ENCODE results near the gene CDX2. TPM values are rescaled to one million over a fixed set of nuclear protein-coding genes. Genes with fewer than 3 reads are reported as not detected.
A peak's percentile ranks its signal among the peaks of the same experiment; 100 is the strongest.

Gene CDX2
- total RNA-seq, 1 donor from 2014 or later, result not detected

- Mint-ChIP-seq H3K9me3 (no peaks in the 10 kb centered on the region), H3K4me1 (ENCODE audit: low read depth) (peaks cover 8% of the 10 kb centered on the region), H3K36me3 (ENCODE audit: low read depth) (no peaks in the 10 kb centered on the region), H3K27ac (no peak within 1 kb of the TSS), H3K27me3 (ENCODE audit: low read depth) (peaks cover 80% of the 10 kb centered on the region), H3K4me3 (ENCODE audit: low read depth) (peak within 1 kb of the TSS; percentile 41)
- DNase-seq (ENCODE audit: low spot score), result no peak
- intact Hi-C loops (cut with micrococcal nuclease), result no loop called here
Measured at GRCh38 chr13:27919934-27920676, 49.0 kb downstream of the CDX2 start, which contains the start of gene PDX1. Gene PDX1 (plus strand): TSS chr13:27920000. CDS start chr13:27920139, 139 bp downstream.

GRCh38 chr13:27919659-27919933 is 49.5 kb downstream of the CDX2 start:
- H3K27me3 Mint-ChIP-seq (ENCODE audit: low read depth), result peaks cover 77% of the 10 kb centered on the region
- no peak overlapping the region for H3K4me3 Mint-ChIP-seq (ENCODE audit: low read depth)
- no peak overlapping the region for H3K27ac Mint-ChIP-seq
- H3K4me1 Mint-ChIP-seq (ENCODE audit: low read depth), result peaks cover 8% of the 10 kb centered on the region
- DNase-seq (ENCODE audit: low spot score), result no peak
- intact Hi-C loops (cut with micrococcal nuclease), result no loop called here
- H3K36me3 Mint-ChIP-seq (ENCODE audit: low read depth), result no peaks in the 10 kb centered on the region
- no peaks in the 10 kb centered on the region for H3K9me3 Mint-ChIP-seq

GRCh38 chr13:27918918-27919658 is 50.0 kb downstream of the CDX2 start:
- intact Hi-C loops (cut with micrococcal nuclease), result no loop called here
- Mint-ChIP-seq H3K27ac (no peak overlapping the region), H3K27me3 (ENCODE audit: low read depth) (peaks cover 78% of the 10 kb centered on the region), H3K4me1 (ENCODE audit: low read depth) (peaks cover 8% of the 10 kb centered on the region), H3K9me3 (no peaks in the 10 kb centered on the region), H3K36me3 (ENCODE audit: low read depth) (no peaks in the 10 kb centered on the region), H3K4me3 (ENCODE audit: low read depth) (no peak overlapping the region)
- DNase-seq (ENCODE audit: low spot score), result no peak

GRCh38 chr13:27918041-27918917 is 50.8 kb downstream of the CDX2 start:
- H3K27ac Mint-ChIP-seq, result no peak overlapping the region
- intact Hi-C loops (cut with micrococcal nuclease), result no loop called here
- H3K4me1 Mint-ChIP-seq (ENCODE audit: low read depth), result peaks cover 8% of the 10 kb centered on the region
- H3K4me3 Mint-ChIP-seq (ENCODE audit: low read depth), result no peak overlapping the region
- no peak for DNase-seq (ENCODE audit: low spot score)
- H3K27me3 Mint-ChIP-seq (ENCODE audit: low read depth), result peaks cover 77% of the 10 kb centered on the region
- no peaks in the 10 kb centered on the region for H3K9me3 Mint-ChIP-seq
- H3K36me3 Mint-ChIP-seq (ENCODE audit: low read depth), result no peaks in the 10 kb centered on the region

GRCh38 chr13:27917121-27917947 is 51.8 kb downstream of the CDX2 start:
- Mint-ChIP-seq H3K36me3 (ENCODE audit: low read depth) (no peaks in the 10 kb centered on the region), H3K4me1 (ENCODE audit: low read depth) (peaks cover 8% of the 10 kb centered on the region), H3K27ac (peak overlapping the region; percentile 55), H3K27me3 (ENCODE audit: low read depth) (peaks cover 69% of the 10 kb centered on the region), H3K4me3 (ENCODE audit: low read depth) (no peak overlapping the region), H3K9me3 (no peaks in the 10 kb centered on the region)
- intact Hi-C loops (cut with micrococcal nuclease), result no loop called here
- no peak for DNase-seq (ENCODE audit: low spot score)

GRCh38 chr13:27915301-27916207 is 53.6 kb downstream of the CDX2 start:
- H3K27me3 Mint-ChIP-seq (ENCODE audit: low read depth), result peaks cover 56% of the 10 kb centered on the region
- intact Hi-C loops (cut with micrococcal nuclease), result no loop called here
- no peaks in the 10 kb centered on the region for H3K9me3 Mint-ChIP-seq
- no peak overlapping the region for H3K27ac Mint-ChIP-seq
- H3K4me1 Mint-ChIP-seq (ENCODE audit: low read depth), result peaks cover 4% of the 10 kb centered on the region
- no peak for DNase-seq (ENCODE audit: low spot score)
- no peaks in the 10 kb centered on the region for H3K36me3 Mint-ChIP-seq (ENCODE audit: low read depth)
- H3K4me3 Mint-ChIP-seq (ENCODE audit: low read depth), result no peak overlapping the region

GRCh38 chr13:27913160-27913559 is 56.0 kb downstream of the CDX2 start:
- Mint-ChIP-seq H3K27me3 (ENCODE audit: low read depth) (peaks cover 56% of the 10 kb centered on the region), H3K4me3 (ENCODE audit: low read depth) (no peak overlapping the region), H3K9me3 (no peaks in the 10 kb centered on the region), H3K36me3 (ENCODE audit: low read depth) (no peaks in the 10 kb centered on the region), H3K27ac (no peak overlapping the region), H3K4me1 (ENCODE audit: low read depth) (peaks cover 2% of the 10 kb centered on the region)
- intact Hi-C loops (cut with micrococcal nuclease), result no loop called here
- DNase-seq (ENCODE audit: low spot score), result no peak

- intact Hi-C loops (cut with micrococcal nuclease), result no loop called here
- H3K4me3 Mint-ChIP-seq (ENCODE audit: low read depth), result no peak overlapping the region
- H3K27ac Mint-ChIP-seq, result no peak overlapping the region
- no peak for DNase-seq (ENCODE audit: low spot score)
- H3K9me3 Mint-ChIP-seq, result no peaks in the 10 kb centered on the region
- H3K36me3 Mint-ChIP-seq (ENCODE audit: low read depth), result no peaks in the 10 kb centered on the region
- no peaks in the 10 kb centered on the region for H3K4me1 Mint-ChIP-seq (ENCODE audit: low read depth)
- H3K27me3 Mint-ChIP-seq (ENCODE audit: low read depth), result peaks cover 44% of the 10 kb centered on the region
Measured at GRCh38 chr13:27911521-27911920, 57.6 kb downstream of the CDX2 start.

Other genes with a start within 250 kb of the CDX2 start
- not detected in 2 replicates for gene GSX1, start 176.8 kb downstream of the CDX2 start, total RNA-seq
- gene PDX1, start 49.3 kb downstream of the CDX2 start, total RNA-seq, result not detected in 2 replicates
- gene URAD, start 19.4 kb upstream of the CDX2 start, total RNA-seq, result not detected in 2 replicates
- gene FLT3, start 131.3 kb upstream of the CDX2 start, total RNA-seq, result not detected in 2 replicates
- gene PAN3, start 169.2 kb upstream of the CDX2 start, total RNA-seq, result 35.4 and 35.6 TPM in 2 replicates

Data from activated T-helper 2 cell treated with anti-CD3 and anti-CD28 coated beads, Interferon-gamma antibody, Interleukin-2, Interleukin-4, amounts not matched to agents 10 μg/mL and 5 μg/mL and 100 μg/mL, durations not matched to agents 14 hours and 24 hours and 36 hours (primary cell).